SK-N-SH treated with all-trans-retinoic acid at 6 μM for 48 hours (cell line): Measurements from ENCODE around the gene SHC3.

Experiments used
- ATAC-seq: fragments of 200-7000 bp; cut with Tn5 transposase; 3 replicates; pipeline ENCODE4 v1.9.1; 2020; ENCODE audit warnings: mild to moderate bottlenecking, moderate library complexity
- BACH2 ChIP-seq: fragments of 250-450 bp; sonication (Bioruptor Pico); IDR thresholded peaks from 2 replicates; pipeline ENCODE4 v1.9.0; 2021; ENCODE audit warnings: mild to moderate bottlenecking, borderline replicate concordance
- CREB5 ChIP-seq: fragments of 250-450 bp; sonication (Bioruptor Pico); IDR thresholded peaks from 2 replicates; pipeline ENCODE4 v1.5.1; 2020; ENCODE audit warnings: low read depth, mild to moderate bottlenecking, moderate library complexity
- CSDC2 ChIP-seq: fragments of 250-450 bp; sonication (Bioruptor Pico); IDR thresholded peaks from 2 replicates; pipeline ENCODE4 v1.5.0; 2020; ENCODE audit warnings: mild to moderate bottlenecking, moderate library complexity
- CSRNP3 ChIP-seq: fragments of 250-450 bp; sonication (Bioruptor Pico); IDR thresholded peaks from 2 replicates; pipeline ENCODE4 v1.5.1; 2021; ENCODE audit warnings: mild to moderate bottlenecking, moderate library complexity
- GLIS3 ChIP-seq: fragments of 250-450 bp; sonication (Bioruptor Pico); IDR thresholded peaks from 2 replicates; pipeline ENCODE4 v1.5.0; 2020; ENCODE audit warnings: mild to moderate bottlenecking, moderate library complexity
- OSR1 ChIP-seq: fragments of 250-450 bp; sonication (Bioruptor Pico); IDR thresholded peaks from 2 replicates; pipeline ENCODE4 v1.8.0; 2022; ENCODE audit warnings: moderate library complexity, mild to moderate bottlenecking, inconsistent platforms
- PATZ1 ChIP-seq: fragments of 250-450 bp; sonication (Bioruptor Pico); IDR thresholded peaks from 2 replicates; pipeline ENCODE4 v1.8.0; 2020; ENCODE audit warnings: mild to moderate bottlenecking, moderate library complexity, borderline replicate concordance
- POU6F1 ChIP-seq: fragments of 250-450 bp; sonication (Bioruptor Pico); IDR thresholded peaks from 2 replicates; pipeline ENCODE4 v1.8.0; 2021; ENCODE audit warnings: low read depth, mild to moderate bottlenecking, moderate library complexity, borderline replicate concordance
- PPARA ChIP-seq: fragments of 250-450 bp; sonication (Bioruptor Pico); IDR thresholded peaks from 2 replicates; pipeline ENCODE4 v1.5.0; 2020; ENCODE audit warnings: mild to moderate bottlenecking, borderline replicate concordance
- RARB ChIP-seq: fragments of 250-450 bp; sonication (Bioruptor Pico); IDR thresholded peaks from 2 replicates; pipeline ENCODE4 v1.8.0; 2021; ENCODE audit warnings: mild to moderate bottlenecking, moderate library complexity
- SNAI2 ChIP-seq: fragments of 250-450 bp; sonication (Bioruptor Pico); IDR thresholded peaks from 2 replicates; pipeline ENCODE4 v1.5.0; 2020; ENCODE audit warnings: mild to moderate bottlenecking, moderate library complexity
- TCF4 ChIP-seq: fragments of 250-450 bp; sonication (Bioruptor Pico); IDR thresholded peaks from 2 replicates; pipeline ENCODE4 v1.8.0; 2021; ENCODE audit warnings: mild to moderate bottlenecking, moderate library complexity, borderline replicate concordance
- TOX ChIP-seq: fragments of 250-450 bp; sonication (Bioruptor Pico); IDR thresholded peaks from 2 replicates; pipeline ENCODE4 v1.8.0; 2021; ENCODE audit warnings: mild to moderate bottlenecking, moderate library complexity, borderline replicate concordance
- ZC3H10 ChIP-seq: fragments of 250-450 bp; sonication (Bioruptor Pico); IDR thresholded peaks from 2 replicates; pipeline ENCODE4 v1.5.1; 2021; ENCODE audit warnings: mild to moderate bottlenecking, moderate library complexity
- ZFP3 ChIP-seq: fragments of 250-450 bp; sonication (Bioruptor Pico); IDR thresholded peaks from 2 replicates; pipeline ENCODE4 v1.5.0; 2020; ENCODE audit warnings: mild to moderate bottlenecking, moderate library complexity
- ZFP30 ChIP-seq: fragments of 450-650 bp; formaldehyde crosslinking; IDR thresholded peaks from 2 replicates; pipeline ENCODE4 v1.5.0; 2022; ENCODE audit warnings: mild to moderate bottlenecking, moderate library complexity
- ZNF8 ChIP-seq: fragments of 450-650 bp; formaldehyde crosslinking; IDR thresholded peaks from 2 replicates; pipeline ENCODE4 v1.5.0; 2020; ENCODE audit warnings: mild to moderate bottlenecking, moderate library complexity

SHC3 gene

GRCh38 chr9:89095761-89096528 lies 82.7 kb downstream of the SHC3 start:
- TF ChIP-seq RARB (CRISPR knock-in tag) (no peak), CREB5 (CRISPR knock-in tag) (no peak), ZFP30 (CRISPR knock-in tag) (no peak)
- TF ChIP-seq, all 23 proteins: peak for 0

GRCh38 chr9:89093201-89093975 lies 85.2 kb downstream of the SHC3 start:
- no peak for TF ChIP-seq BACH2 (CRISPR knock-in tag)
- ATAC-seq = no peak

More at GRCh38 chr9:89095761-89096528, 82.7 kb downstream of the SHC3 start:
- no peak for ATAC-seq

- TF ChIP-seq POU6F1 (CRISPR knock-in tag) = no peak
- no peak for TF ChIP-seq GLIS3 (CRISPR knock-in tag)
- TF ChIP-seq SNAI2 = no peak
- TF ChIP-seq ZFP3 (CRISPR knock-in tag) = no peak
- no peak for TF ChIP-seq PPARA
- no peak for ATAC-seq
Observed at GRCh38 chr9:89089176-89089575, 89.4 kb downstream of the SHC3 start.

GRCh38 chr9:89083626-89084025 lies 95.0 kb downstream of the SHC3 start:
- ATAC-seq = no peak

More at GRCh38 chr9:89083626-89084025, 95.0 kb downstream of the SHC3 start:
- TF ChIP-seq RARB (CRISPR knock-in tag) (no peak), TCF4 (no peak), BACH2 (CRISPR knock-in tag) (no peak), POU6F1 (CRISPR knock-in tag) (no peak), PATZ1 (no peak), CSRNP3 (no peak), SNAI2 (no peak), CSDC2 (CRISPR knock-in tag) (no peak), OSR1 (CRISPR knock-in tag) (no peak), TOX (CRISPR knock-in tag) (no peak), ZC3H10 (CRISPR knock-in tag) (no peak), ZNF8 (CRISPR knock-in tag) (no peak)
